Fibroblast of lung (primary cell): Measurements from ENCODE around the gene BAG3. TPM values are rescaled to one million over a fixed set of nuclear protein-coding genes. Genes with fewer than 3 reads are reported as not detected.

Experiments
- DNase-seq, 2 donors: peaks; one replicate each; pipeline versions ENCODE4 v3.0.0 to v3.0.0-alpha.2; 2010; ENCODE audit warnings: low read depth in 2 of 2
- H2AFZ ChIP-seq: 2 replicates; pipeline ENCODE4 v1.5.1; 2012; ENCODE audit warnings: low read length, control low read depth, inconsistent platforms
- H3K27ac ChIP-seq: 2 replicates; pipeline ENCODE4 v1.5.1; 2011; ENCODE audit warnings: low read length, control low read depth; ENCODE audit not compliant: insufficient read depth
- H3K27me3 ChIP-seq: 2 replicates; pipeline ENCODE4 v1.5.1; 2011; ENCODE audit warnings: mild to moderate bottlenecking, low read length; ENCODE audit not compliant: control insufficient read depth, insufficient read depth
- H3K36me3 ChIP-seq: 2 replicates; pipeline ENCODE4 v1.5.1; 2011; ENCODE audit warnings: low read length; ENCODE audit not compliant: control insufficient read depth, insufficient read depth
- H3K4me1 ChIP-seq: 2 replicates; pipeline ENCODE4 v1.5.1; 2011; ENCODE audit warnings: low read length; ENCODE audit not compliant: control insufficient read depth, insufficient read depth; ENCODE audit errors: extremely low read depth
- H3K4me2 ChIP-seq: 2 replicates; pipeline ENCODE4 v1.5.1; 2011; ENCODE audit warnings: low read length, control low read depth; ENCODE audit not compliant: insufficient read depth; ENCODE audit errors: extremely low read depth
- H3K4me3 ChIP-seq, 4 experiments: fragments of 200-600 bp in 1 of 4; sonication (generic) in 1 of 4; replicated peaks in 1 of 4; 2 replicates each; pipeline ENCODE4 v1.5.1; 2011 to 2016; ENCODE audit warnings: low read length in 4 of 4, low read depth in 3 of 4, mild to moderate bottlenecking in 3 of 4, control low read depth in 2 of 4, inconsistent platforms in 1 of 4, mixed read lengths in 1 of 4; ENCODE audit not compliant: insufficient read depth in 1 of 4; ENCODE audit errors: control extremely low read depth in 1 of 4
- H3K79me2 ChIP-seq: 2 replicates; pipeline ENCODE4 v1.5.1; 2012; ENCODE audit warnings: mild to moderate bottlenecking, low read length, inconsistent platforms; ENCODE audit not compliant: control insufficient read depth, insufficient read depth
- H3K9ac ChIP-seq: 2 replicates; pipeline ENCODE4 v1.5.1; 2011; ENCODE audit warnings: mild to moderate bottlenecking, low read length, control low read depth; ENCODE audit not compliant: insufficient read depth
- H3K9me3 ChIP-seq: 2 replicates; pipeline ENCODE4 v1.5.1; 2012; ENCODE audit warnings: low read depth, low read length; ENCODE audit not compliant: control insufficient read depth, insufficient read depth
- H4K20me1 ChIP-seq: 2 replicates; pipeline ENCODE4 v1.5.1; 2011; ENCODE audit warnings: low read length; ENCODE audit not compliant: control insufficient read depth, insufficient read depth; ENCODE audit errors: extremely low read depth
- EZH2 ChIP-seq: IDR thresholded peaks from 2 replicates; pipeline ENCODE4 v1.5.1; 2012; ENCODE audit warnings: low read length, control low read depth, mild to moderate bottlenecking; ENCODE audit errors: missing control alignments
- polyA plus RNA-seq, 2 donors: library from polyadenylated mRNA; depleted of rRNA in 1 of 2; stranded (reverse) in 1 of 2; unstranded in 1 of 2; fragments of >200 nt; gene quantifications; 2 replicates each; pipeline ENCODE4 v1.2.1, GENCODE V29; 2011 to 2012; ENCODE audit warnings: missing spikeins in 1 of 2
- total RNA-seq: library from RNA; depleted of rRNA; stranded (reverse); fragments of >200 nt; gene quantifications from 2 replicates; pipeline ENCODE4 v1.2.1, GENCODE V29; 2014
- TF ChIP-seq, protein P1 (sequence below), 2 donors: IDR thresholded peaks in 1 of 2; conservative IDR thresholded peaks in 1 of 2; 1 replicate in 1 of 2; 2 replicates in 1 of 2; pipeline ENCODE4 v1.5.1; 2011 to 2012; ENCODE audit warnings: low read length in 2 of 2, control low read depth in 1 of 2, inconsistent platforms in 1 of 2, low read depth in 1 of 2, mild to moderate bottlenecking in 1 of 2

Gene BAG3
- total and polyA plus RNA-seq, 2 donors (not counting 1 experiment from before 2014, with no cell fraction given) = 8.4 to 20.0 TPM

DNA sequence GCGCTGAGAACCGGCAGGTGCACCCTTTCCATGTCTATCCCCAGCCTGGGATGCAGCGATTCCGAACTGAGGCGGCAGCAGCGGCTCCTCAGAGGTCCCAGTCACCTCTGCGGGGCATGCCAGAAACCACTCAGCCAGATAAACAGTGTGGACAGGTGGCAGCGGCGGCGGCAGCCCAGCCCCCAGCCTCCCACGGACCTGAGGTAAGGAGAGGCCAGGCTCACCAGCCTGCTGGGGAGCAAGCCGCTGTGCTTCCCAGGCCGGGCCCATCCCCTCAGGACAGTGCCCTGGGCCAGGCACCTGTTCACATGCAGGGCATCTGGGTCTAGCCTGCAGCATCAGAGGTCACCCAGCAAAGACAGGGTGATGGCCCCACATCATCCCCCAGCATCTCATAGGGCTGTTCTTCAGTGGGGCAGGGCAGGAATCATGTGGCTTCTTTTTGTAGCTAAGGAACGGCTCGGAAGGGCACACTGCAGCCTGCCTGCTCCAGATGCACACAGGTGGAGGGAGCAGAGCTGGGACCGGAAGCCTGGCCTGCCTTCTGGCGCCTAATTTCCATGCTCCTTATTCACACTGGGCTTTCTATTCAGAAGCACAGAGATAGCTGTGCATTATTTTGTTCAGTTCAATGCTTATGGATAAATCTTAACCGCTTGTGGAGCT, 18.9 kb downstream of the BAG3 start:
- peaks cover 27% of the 10 kb centered on the region for H3K36me3 ChIP-seq
- no peak for DNase-seq
- H4K20me1 ChIP-seq = no peaks in the 10 kb centered on the region
- no peaks in the 10 kb centered on the region for H3K9me3 ChIP-seq
- H3K4me3 ChIP-seq = no peak overlapping the region
- H3K27me3 ChIP-seq = no peaks in the 10 kb centered on the region
- H3K4me1 ChIP-seq = peaks cover 36% of the 10 kb centered on the region
- no peak overlapping the region for H3K27ac ChIP-seq
- no peak overlapping the region for H3K4me2 ChIP-seq
- H2AFZ ChIP-seq = no peak overlapping the region
- H3K9ac ChIP-seq = no peak overlapping the region
- H3K79me2 ChIP-seq = peaks cover 67% of the 10 kb centered on the region
- TF ChIP-seq EZH2 = no peak
- TF ChIP-seq, protein P1, sequence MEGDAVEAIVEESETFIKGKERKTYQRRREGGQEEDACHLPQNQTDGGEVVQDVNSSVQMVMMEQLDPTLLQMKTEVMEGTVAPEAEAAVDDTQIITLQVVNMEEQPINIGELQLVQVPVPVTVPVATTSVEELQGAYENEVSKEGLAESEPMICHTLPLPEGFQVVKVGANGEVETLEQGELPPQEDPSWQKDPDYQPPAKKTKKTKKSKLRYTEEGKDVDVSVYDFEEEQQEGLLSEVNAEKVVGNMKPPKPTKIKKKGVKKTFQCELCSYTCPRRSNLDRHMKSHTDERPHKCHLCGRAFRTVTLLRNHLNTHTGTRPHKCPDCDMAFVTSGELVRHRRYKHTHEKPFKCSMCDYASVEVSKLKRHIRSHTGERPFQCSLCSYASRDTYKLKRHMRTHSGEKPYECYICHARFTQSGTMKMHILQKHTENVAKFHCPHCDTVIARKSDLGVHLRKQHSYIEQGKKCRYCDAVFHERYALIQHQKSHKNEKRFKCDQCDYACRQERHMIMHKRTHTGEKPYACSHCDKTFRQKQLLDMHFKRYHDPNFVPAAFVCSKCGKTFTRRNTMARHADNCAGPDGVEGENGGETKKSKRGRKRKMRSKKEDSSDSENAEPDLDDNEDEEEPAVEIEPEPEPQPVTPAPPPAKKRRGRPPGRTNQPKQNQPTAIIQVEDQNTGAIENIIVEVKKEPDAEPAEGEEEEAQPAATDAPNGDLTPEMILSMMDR (conservative IDR thresholded peaks at IDR 0.05 in 1 of 2, IDR thresholded peaks at IDR 0.05 in 1 of 2; ENCODE audit: low read depth in 1 of 2, low read length in 2 of 2) = no peak

DNA sequence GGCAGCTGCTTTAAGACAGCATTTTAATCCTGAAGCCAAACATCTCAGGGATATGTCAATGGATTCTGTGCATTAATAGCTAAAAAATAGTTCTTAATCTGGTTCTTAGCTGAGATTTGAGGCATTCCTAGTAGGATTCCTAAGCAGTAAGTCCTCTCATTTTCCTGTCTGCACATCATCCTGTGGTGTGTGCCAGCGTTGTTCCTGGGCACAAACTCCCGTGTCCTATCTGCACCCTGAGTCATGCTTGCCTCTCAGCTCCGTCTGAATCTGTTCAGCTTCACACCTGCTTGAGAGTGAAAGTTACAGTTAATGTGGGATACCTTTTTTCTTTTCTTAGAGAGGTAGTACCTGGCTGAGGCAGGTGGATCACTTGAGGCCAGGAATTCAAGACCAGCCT, 19.5 kb downstream of the BAG3 start:
- peak in 1 of 2 donors; percentile 66 for DNase-seq
- TF ChIP-seq EZH2 = no peak
- TF ChIP-seq, protein P1 (conservative IDR thresholded peaks at IDR 0.05 in 1 of 2, IDR thresholded peaks at IDR 0.05 in 1 of 2; ENCODE audit: low read depth in 1 of 2, low read length in 2 of 2) = no peak
- peaks cover 37% of the 10 kb centered on the region for H3K4me1 ChIP-seq
- H3K27ac ChIP-seq = no peak overlapping the region
- no peak overlapping the region for H2AFZ ChIP-seq
- no peaks in the 10 kb centered on the region for H3K27me3 ChIP-seq
- no peak overlapping the region for H3K4me2 ChIP-seq
- no peak overlapping the region for H3K4me3 ChIP-seq
- peaks cover 27% of the 10 kb centered on the region for H3K36me3 ChIP-seq
- H3K9ac ChIP-seq = no peak overlapping the region
- H3K9me3 ChIP-seq = no peaks in the 10 kb centered on the region
- peaks cover 63% of the 10 kb centered on the region for H3K79me2 ChIP-seq
- no peaks in the 10 kb centered on the region for H4K20me1 ChIP-seq

DNA sequence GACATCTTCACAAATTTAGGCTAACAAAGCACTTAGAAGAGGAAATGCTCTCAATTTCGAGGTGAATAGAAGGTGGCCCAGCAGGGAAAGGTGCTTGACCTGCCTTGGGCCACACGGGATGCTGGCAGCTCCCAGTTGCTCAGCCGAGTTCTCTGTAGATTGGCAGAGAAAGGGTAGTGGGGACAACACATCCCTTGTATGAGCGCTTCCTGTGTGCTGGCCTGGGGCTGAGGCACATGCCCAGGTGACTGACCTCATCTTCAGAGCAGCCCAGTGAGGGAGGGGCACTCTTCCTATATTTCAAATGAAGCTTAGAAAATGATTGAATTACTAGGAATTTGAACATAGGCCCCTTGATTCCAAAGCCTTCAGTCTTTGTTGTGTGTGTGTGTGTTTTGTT, 20.2 kb downstream of the BAG3 start:
- H3K27ac ChIP-seq = no peak overlapping the region

More for the DNA sequence above, 20.2 kb downstream of the BAG3 start:
- peaks cover 28% of the 10 kb centered on the region for H3K36me3 ChIP-seq
- H3K4me1 ChIP-seq = peaks cover 31% of the 10 kb centered on the region
- H3K4me3 ChIP-seq = no peak overlapping the region
- H3K79me2 ChIP-seq = peaks cover 56% of the 10 kb centered on the region
- no peaks in the 10 kb centered on the region for H3K27me3 ChIP-seq
- no peaks in the 10 kb centered on the region for H3K9me3 ChIP-seq
- DNase-seq = no peak
- H4K20me1 ChIP-seq = no peaks in the 10 kb centered on the region
- H3K9ac ChIP-seq = no peak overlapping the region
- H3K4me2 ChIP-seq = no peak overlapping the region
- TF ChIP-seq EZH2 = no peak
- TF ChIP-seq, protein P1 (conservative IDR thresholded peaks at IDR 0.05 in 1 of 2, IDR thresholded peaks at IDR 0.05 in 1 of 2; ENCODE audit: low read depth in 1 of 2, low read length in 2 of 2) = no peak
- H2AFZ ChIP-seq = no peak overlapping the region
